Measurements from ENCODE around the gene DNAH5. TPM values are rescaled to one million over a fixed set of nuclear protein-coding genes. Genes with fewer than 3 reads are reported as not detected.

DNAH5 gene
- polyA plus RNA-seq, 3 donors, result not detected

DNA sequence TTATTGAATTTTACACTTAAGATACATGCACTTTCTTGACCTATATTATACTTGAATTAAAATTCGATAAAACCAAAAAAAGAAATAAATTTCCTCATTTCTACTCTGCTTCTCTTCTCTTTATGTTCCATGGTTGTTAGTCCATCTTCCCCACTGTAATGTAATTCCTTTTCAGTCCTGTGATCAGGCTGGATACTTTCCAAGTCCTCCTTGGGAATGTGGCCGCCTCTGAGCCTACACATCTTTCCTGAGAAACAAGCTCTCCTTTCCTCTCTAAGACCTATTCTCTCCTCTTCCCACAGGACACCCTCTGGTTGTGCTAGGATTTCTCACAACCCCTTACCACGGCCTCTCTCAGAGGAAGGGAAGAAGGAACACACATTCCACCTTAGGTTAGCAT, 285.1 kb downstream of the DNAH5 start:
- Histone ChIP-seq H4K20me1 (ENCODE audit: insufficient read depth, low read length) (no peaks in the 10 kb centered on the region), H3K79me2 (ENCODE audit: insufficient read depth, low read length) (no peaks in the 10 kb centered on the region), H3K4me2 (replicated peaks; ENCODE audit: extremely low read depth, low read length, poor library complexity, severe bottlenecking) (no peak overlapping the region), H3K9ac (ENCODE audit: insufficient read depth, low read length, poor library complexity, severe bottlenecking) (no peak overlapping the region), H3K27ac (ENCODE audit: low read depth in 1 of 2, low read length in 2 of 2) (no peak overlapping the region), H3K4me3 (replicated peaks in 1 of 3; ENCODE audit: low read depth in 2 of 3, low read length in 3 of 3) (no peak overlapping the region), H3K36me3 (replicated peaks in 1 of 2; ENCODE audit: control insufficient read depth in 1 of 2, insufficient read depth in 2 of 2, low read length in 2 of 2) (no peaks in the 10 kb centered on the region), H3K4me1 (ENCODE audit: control insufficient read depth in 1 of 2, insufficient read depth in 2 of 2, low read length in 2 of 2) (no peaks in the 10 kb centered on the region), H3K9me3 (replicated peaks in 1 of 2; ENCODE audit: control insufficient read depth in 1 of 2, insufficient read depth in 1 of 2, low read length in 2 of 2) (no peaks in the 10 kb centered on the region), H3K27me3 (ENCODE audit: control insufficient read depth in 2 of 2, insufficient read depth in 2 of 2, low read length in 2 of 2) (no peaks in the 10 kb centered on the region), H2AFZ (ENCODE audit: insufficient read depth, low read depth, low read length, poor library complexity, severe bottlenecking) (no peak overlapping the region)
- DNase-seq, result no peak
- Mint-ChIP-seq H3K4me3 (no peak overlapping the region), H3K27me3 (ENCODE audit: low read depth in 3 of 3) (no peaks in the 10 kb centered on the region), H3K27ac (no peak overlapping the region), H3K9me3 (peaks cover 0 to 5% (median 1%) of the 10 kb centered on the region in 7 donors), H3K4me1 (no peaks in the 10 kb centered on the region), H3K36me3 (no peaks in the 10 kb centered on the region)
- no CpG with 5 or more reads among the region's 3 CpGs for WGBS (ENCODE audit: insufficient coverage)
- intact Hi-C loops (cut with micrococcal nuclease), result no loop called here
- TF ChIP-seq, protein P1, sequence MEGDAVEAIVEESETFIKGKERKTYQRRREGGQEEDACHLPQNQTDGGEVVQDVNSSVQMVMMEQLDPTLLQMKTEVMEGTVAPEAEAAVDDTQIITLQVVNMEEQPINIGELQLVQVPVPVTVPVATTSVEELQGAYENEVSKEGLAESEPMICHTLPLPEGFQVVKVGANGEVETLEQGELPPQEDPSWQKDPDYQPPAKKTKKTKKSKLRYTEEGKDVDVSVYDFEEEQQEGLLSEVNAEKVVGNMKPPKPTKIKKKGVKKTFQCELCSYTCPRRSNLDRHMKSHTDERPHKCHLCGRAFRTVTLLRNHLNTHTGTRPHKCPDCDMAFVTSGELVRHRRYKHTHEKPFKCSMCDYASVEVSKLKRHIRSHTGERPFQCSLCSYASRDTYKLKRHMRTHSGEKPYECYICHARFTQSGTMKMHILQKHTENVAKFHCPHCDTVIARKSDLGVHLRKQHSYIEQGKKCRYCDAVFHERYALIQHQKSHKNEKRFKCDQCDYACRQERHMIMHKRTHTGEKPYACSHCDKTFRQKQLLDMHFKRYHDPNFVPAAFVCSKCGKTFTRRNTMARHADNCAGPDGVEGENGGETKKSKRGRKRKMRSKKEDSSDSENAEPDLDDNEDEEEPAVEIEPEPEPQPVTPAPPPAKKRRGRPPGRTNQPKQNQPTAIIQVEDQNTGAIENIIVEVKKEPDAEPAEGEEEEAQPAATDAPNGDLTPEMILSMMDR (IDR thresholded peaks at IDR 0.05), result no peak

DNA sequence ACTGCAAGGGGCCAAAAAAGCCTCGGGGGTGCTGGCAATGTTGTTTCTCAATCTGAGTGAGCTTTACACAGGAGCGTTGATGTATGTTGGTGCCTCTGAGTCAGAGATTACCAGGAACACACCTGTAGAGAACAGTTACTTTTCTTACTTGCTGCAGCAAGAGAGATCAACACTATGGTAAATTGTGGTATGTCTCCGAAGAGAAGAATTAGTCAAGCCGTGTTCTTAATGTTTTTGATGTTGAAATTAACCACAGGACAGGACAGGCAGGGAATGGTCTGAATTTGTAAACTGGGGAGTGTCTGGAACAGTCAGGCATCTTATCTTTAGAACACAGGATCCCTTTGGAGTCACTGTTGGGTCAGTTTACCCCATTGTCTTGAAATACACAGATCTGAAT, 285.7 kb downstream of the DNAH5 start:
- Mint-ChIP-seq H3K9me3 (peaks cover 0 to 7% (median 1%) of the 10 kb centered on the region in 7 donors), H3K4me1 (no peaks in the 10 kb centered on the region), H3K27me3 (ENCODE audit: low read depth in 3 of 3) (no peaks in the 10 kb centered on the region), H3K36me3 (no peaks in the 10 kb centered on the region), H3K27ac (no peak overlapping the region), H3K4me3 (no peak overlapping the region)
- Histone ChIP-seq H3K27me3 (ENCODE audit: control insufficient read depth in 2 of 2, insufficient read depth in 2 of 2, low read length in 2 of 2) (no peaks in the 10 kb centered on the region), H4K20me1 (ENCODE audit: insufficient read depth, low read length) (no peaks in the 10 kb centered on the region), H3K9ac (ENCODE audit: insufficient read depth, low read length, poor library complexity, severe bottlenecking) (no peak overlapping the region), H2AFZ (ENCODE audit: insufficient read depth, low read depth, low read length, poor library complexity, severe bottlenecking) (no peak overlapping the region), H3K36me3 (replicated peaks in 1 of 2; ENCODE audit: control insufficient read depth in 1 of 2, insufficient read depth in 2 of 2, low read length in 2 of 2) (no peaks in the 10 kb centered on the region), H3K4me3 (replicated peaks in 1 of 3; ENCODE audit: low read depth in 2 of 3, low read length in 3 of 3) (no peak overlapping the region), H3K27ac (ENCODE audit: low read depth in 1 of 2, low read length in 2 of 2) (no peak overlapping the region), H3K4me2 (replicated peaks; ENCODE audit: extremely low read depth, low read length, poor library complexity, severe bottlenecking) (no peak overlapping the region), H3K9me3 (replicated peaks in 1 of 2; ENCODE audit: control insufficient read depth in 1 of 2, insufficient read depth in 1 of 2, low read length in 2 of 2) (no peaks in the 10 kb centered on the region), H3K4me1 (ENCODE audit: control insufficient read depth in 1 of 2, insufficient read depth in 2 of 2, low read length in 2 of 2) (no peaks in the 10 kb centered on the region), H3K79me2 (ENCODE audit: insufficient read depth, low read length) (no peaks in the 10 kb centered on the region)
- DNase-seq, result no peak
- WGBS (ENCODE audit: insufficient coverage), result 76% methylated on average over 3 of the region's 4 CpGs
- TF ChIP-seq, protein P1 (IDR thresholded peaks at IDR 0.05), result no peak
- intact Hi-C loops (cut with micrococcal nuclease), result no loop called here
